DND-41 (cell line): ENCODE data around the gene SCUBE1.

Experiments
- ATAC-seq: fragments of 200-7000 bp; cut with Tn5 transposase; 3 replicates; pipeline ENCODE4 v1.9.1; 2021; ENCODE audit warnings: low read depth; ENCODE audit not compliant: insufficient read depth
- DNase-seq: peaks from one replicate; pipeline ENCODE4 v3.0.0-alpha.2; 2020
- H2AFZ ChIP-seq: 2 replicates; pipeline ENCODE4 v1.6.0; 2012; ENCODE audit warnings: low read depth, low read length
- H3K27ac ChIP-seq: 2 replicates; pipeline ENCODE4 v1.5.1; 2012; ENCODE audit warnings: low read length, inconsistent platforms
- H3K27me3 ChIP-seq: fragments of 200-600 bp; sonication (generic); 2 replicates; pipeline ENCODE4 v1.6.0; 2012; ENCODE audit warnings: low read length, mild to moderate bottlenecking, inconsistent platforms; ENCODE audit not compliant: insufficient read depth, poor library complexity
- H3K36me3 ChIP-seq: 2 replicates; pipeline ENCODE4 v1.5.1; 2012; ENCODE audit warnings: low read length, inconsistent platforms; ENCODE audit not compliant: insufficient read depth
- H3K4me1 ChIP-seq: 2 replicates; pipeline ENCODE4 v1.5.1; 2012; ENCODE audit warnings: mild to moderate bottlenecking, low read length; ENCODE audit not compliant: insufficient read depth
- H3K4me2 ChIP-seq: 2 replicates; pipeline ENCODE4 v1.6.0; 2012; ENCODE audit warnings: mild to moderate bottlenecking, moderate library complexity, low read length, inconsistent platforms; ENCODE audit not compliant: insufficient read depth
- H3K4me3 ChIP-seq, 2 experiments: fragments of 200-600 bp in 1 of 2; shearing (Covaris generic) in 1 of 2; 2 replicates each; pipeline ENCODE4 v1.5.1; 2012 to 2016; ENCODE audit warnings: inconsistent platforms in 2 of 2, low read length in 2 of 2, mild to moderate bottlenecking in 2 of 2, low read depth in 1 of 2, moderate library complexity in 1 of 2
- H3K79me2 ChIP-seq: 2 replicates; pipeline ENCODE4 v1.6.0; 2012; ENCODE audit warnings: low read length, inconsistent platforms; ENCODE audit not compliant: insufficient read depth
- H3K9ac ChIP-seq: 2 replicates; pipeline ENCODE4 v1.6.0; 2012; ENCODE audit warnings: low read depth, mild to moderate bottlenecking, inconsistent platforms, low read length, moderate library complexity
- H3K9me3 ChIP-seq: 2 replicates; pipeline ENCODE4 v1.5.1; 2012; ENCODE audit warnings: low read length, moderate library complexity, mild to moderate bottlenecking, inconsistent platforms; ENCODE audit not compliant: insufficient read depth, severe bottlenecking
- H4K20me1 ChIP-seq: 2 replicates; pipeline ENCODE4 v1.6.0; 2012; ENCODE audit warnings: low read length; ENCODE audit not compliant: insufficient read depth
- CTCF ChIP-seq: IDR thresholded peaks from 2 replicates; pipeline ENCODE4 v1.5.1; 2012; ENCODE audit warnings: borderline replicate concordance, low read length, moderate library complexity, mild to moderate bottlenecking; ENCODE audit not compliant: poor library complexity, severe bottlenecking; ENCODE audit errors: extremely low read depth
- EZH2 ChIP-seq: IDR thresholded peaks from 3 replicates; pipeline ENCODE4 v1.6.1; 2012; ENCODE audit warnings: borderline replicate concordance, low read depth, mild to moderate bottlenecking, moderate library complexity, low read length, inconsistent platforms; ENCODE audit not compliant: severe bottlenecking

SCUBE1 gene

GRCh38 chr22:43253839-43254238, 89.3 kb downstream of the SCUBE1 start:
- no peak for ATAC-seq

GRCh38 chr22:43252319-43252718, 90.9 kb downstream of the SCUBE1 start:
- TF ChIP-seq EZH2 (no peak), CTCF (no peak)
- no peaks in the 10 kb centered on the region for H3K4me1 ChIP-seq
- DNase-seq (no peak), ATAC-seq (no peak)
- H4K20me1 ChIP-seq = no peaks in the 10 kb centered on the region
- H3K4me2 ChIP-seq = no peak overlapping the region
- H3K36me3 ChIP-seq = no peaks in the 10 kb centered on the region
- H3K4me3 ChIP-seq = no peak overlapping the region
- no peaks in the 10 kb centered on the region for H3K9me3 ChIP-seq
- H3K79me2 ChIP-seq = no peaks in the 10 kb centered on the region
- H2AFZ ChIP-seq = no peak overlapping the region
- H3K27me3 ChIP-seq = no peaks in the 10 kb centered on the region
- H3K9ac ChIP-seq = no peak overlapping the region
- H3K27ac ChIP-seq = no peak overlapping the region

More at GRCh38 chr22:43253839-43254238, 89.3 kb downstream of the SCUBE1 start:
- Histone ChIP-seq H3K4me3 (no peak overlapping the region), H4K20me1 (no peaks in the 10 kb centered on the region), H3K9me3 (no peaks in the 10 kb centered on the region), H3K79me2 (no peaks in the 10 kb centered on the region), H3K36me3 (no peaks in the 10 kb centered on the region), H3K4me1 (no peaks in the 10 kb centered on the region), H2AFZ (no peak overlapping the region), H3K4me2 (no peak overlapping the region), H3K27ac (no peak overlapping the region), H3K27me3 (no peaks in the 10 kb centered on the region), H3K9ac (no peak overlapping the region)
- no peak for DNase-seq
- TF ChIP-seq CTCF = no peak
- no peak for TF ChIP-seq EZH2

- no peaks in the 10 kb centered on the region for H3K9me3 ChIP-seq
- H3K79me2 ChIP-seq = no peaks in the 10 kb centered on the region
- H4K20me1 ChIP-seq = no peaks in the 10 kb centered on the region
- no peak overlapping the region for H3K27ac ChIP-seq
- H3K4me3 ChIP-seq = no peak overlapping the region
- H3K4me1 ChIP-seq = no peaks in the 10 kb centered on the region
- no peaks in the 10 kb centered on the region for H3K36me3 ChIP-seq
- H3K27me3 ChIP-seq = no peaks in the 10 kb centered on the region
- H3K9ac ChIP-seq = no peak overlapping the region
- no peak for TF ChIP-seq EZH2
- no peak for TF ChIP-seq CTCF
- H2AFZ ChIP-seq = no peak overlapping the region
- DNase-seq (no peak), ATAC-seq (no peak)
- H3K4me2 ChIP-seq = no peak overlapping the region
These were observed 93.2 kb downstream of the SCUBE1 start for GRCh38 chr22:43249789-43250471.
